Measurements from ENCODE around the gene NCOA7.

Gene NCOA7

GRCh38 chr6:125790358-125791150 is at the start of gene NCOA7:
Gene NCOA7, plus strand, starts transcription at chr6:125790960. Its CDS starts 24,395 bp downstream, at chr6:125815355.
- DNase-seq (ENCODE audit: low read depth in 2 of 2) = peak; percentile 53 to 67

GRCh38 chr6:125741336-125741735 is 49.4 kb upstream of the NCOA7 start:
- DNase-seq (ENCODE audit: low read depth in 2 of 2) = no peak

- no peak for DNase-seq (ENCODE audit: low read depth in 2 of 2)
These were observed 48.7 kb upstream of the NCOA7 start for GRCh38 chr6:125742024-125742423.

- no peak for DNase-seq (ENCODE audit: low read depth in 2 of 2)
These were observed 48.2 kb upstream of the NCOA7 start for GRCh38 chr6:125742464-125743120.

- no peak for DNase-seq (ENCODE audit: low read depth in 2 of 2)
These were observed 47.2 kb upstream of the NCOA7 start for GRCh38 chr6:125743604-125744003.

- DNase-seq (ENCODE audit: low read depth in 2 of 2) = no peak
These were observed 45.3 kb upstream of the NCOA7 start for GRCh38 chr6:125745281-125746018.

- no peak for DNase-seq (ENCODE audit: low read depth in 2 of 2)
These were observed 44.7 kb upstream of the NCOA7 start for GRCh38 chr6:125746019-125746414.

GRCh38 chr6:125746731-125747588 is 43.8 kb upstream of the NCOA7 start:
- DNase-seq (ENCODE audit: low read depth in 2 of 2) = peak in 1 of 2 donors; percentile 27

GRCh38 chr6:125747589-125748405 is 43.0 kb upstream of the NCOA7 start:
- DNase-seq (ENCODE audit: low read depth in 2 of 2) = no peak

- no peak for DNase-seq (ENCODE audit: low read depth in 2 of 2)
These were observed 42.2 kb upstream of the NCOA7 start for GRCh38 chr6:125748406-125749172.

GRCh38 chr6:125749173-125749864 is 41.4 kb upstream of the NCOA7 start, which contains the start of gene HEY2:
Gene HEY2, plus strand, starts transcription at chr6:125749632. Its CDS starts 145 bp downstream, at chr6:125749777.
- peak; percentile 60 to 64 for DNase-seq (ENCODE audit: low read depth in 2 of 2)

- no peak for DNase-seq (ENCODE audit: low read depth in 2 of 2)
These were observed 40.7 kb upstream of the NCOA7 start for GRCh38 chr6:125749865-125750691.

- no peak for DNase-seq (ENCODE audit: low read depth in 2 of 2)
These were observed 39.9 kb upstream of the NCOA7 start for GRCh38 chr6:125750692-125751333.

GRCh38 chr6:125751334-125751916 is 39.3 kb upstream of the NCOA7 start:
- DNase-seq (ENCODE audit: low read depth in 2 of 2) = no peak

GRCh38 chr6:125752773-125753172 is 38.0 kb upstream of the NCOA7 start:
- no peak for DNase-seq (ENCODE audit: low read depth in 2 of 2)

- DNase-seq (ENCODE audit: low read depth in 2 of 2) = no peak
These were observed 37.4 kb upstream of the NCOA7 start for GRCh38 chr6:125753218-125753936.

- DNase-seq (ENCODE audit: low read depth in 2 of 2) = no peak
These were observed 36.9 kb upstream of the NCOA7 start for GRCh38 chr6:125753937-125754259.
